Tibial artery (tissue), 4 donors: Measurements from ENCODE around the gene LATS1.
"Not testable (repeated sequence)": the region's sequence is repeated elsewhere in the genome, so short reads cannot be mapped to it uniquely, and the experiment has no call there.

Source experiments
- DNase-seq, 2 donors: peaks; one replicate each; pipeline ENCODE4 v3.0.0-alpha.2; 2019
- H3K27ac ChIP-seq, 2 donors: fragments of 200-600 bp; sonication (generic) in 1 of 2; 1 replicate in 1 of 2; 2 replicates in 1 of 2; pipeline ENCODE4 v1.5.1; 2018 to 2019; ENCODE audit warnings: mild to moderate bottlenecking in 1 of 2
- H3K27me3 ChIP-seq, 2 donors: fragments of 200-600 bp; sonication (generic) in 1 of 2; one replicate each; pipeline versions ENCODE4 v1.5.1 to v1.6.0; 2016 to 2019
- H3K36me3 ChIP-seq, 3 donors: fragments of 200-600 bp; sonication (generic) in 2 of 3; one replicate each; pipeline ENCODE4 v1.5.1; 2016 to 2019; ENCODE audit warnings: mild to moderate bottlenecking in 2 of 3
- H3K4me1 ChIP-seq, 4 donors: fragments of 200-600 bp; sonication (generic) in 2 of 4; 1 replicate in 3 of 4; 2 replicates in 1 of 4; pipeline ENCODE4 v1.5.1; 2016 to 2019
- H3K4me3 ChIP-seq, 2 donors: fragments of 200-600 bp; sonication (generic) in 1 of 2; 1 replicate in 1 of 2; 2 replicates in 1 of 2; pipeline ENCODE4 v1.5.1; 2018 to 2019; ENCODE audit warnings: mild to moderate bottlenecking in 2 of 2
- H3K9me3 ChIP-seq, 3 donors: fragments of 200-600 bp; sonication (generic) in 1 of 3; one replicate each; pipeline ENCODE4 v1.5.1; 2016 to 2019
- CTCF ChIP-seq, 2 experiments: fragments of 200-600 bp in 1 of 2; fragments of 450-650 bp in 1 of 2; IDR thresholded peaks; one replicate each; pipeline ENCODE4 v1.5.1; 2017 to 2019; ENCODE audit warnings: antibody characterized with exemption in 2 of 2, mild to moderate bottlenecking in 1 of 2, moderate library complexity in 1 of 2
- intact Hi-C: fragments of 100-400 bp; cut with DNase I; formaldehyde crosslinking; loops from one replicate; pipeline ENCODE4 v1.15.0; 2023; ENCODE audit warnings: low total_unique reads

LATS1 gene

GRCh38 chr6:149694921-149695320 lies 23.0 kb downstream of the LATS1 start:
- peaks cover 21 to 41% (median 27%) of the 10 kb centered on the region in 3 donors for H3K36me3 ChIP-seq
- TF ChIP-seq CTCF (IDR thresholded peaks at IDR 0.05) = no peak
- peaks cover 0 to 11% (median 6%) of the 10 kb centered on the region in 4 donors for H3K4me1 ChIP-seq
- H3K9me3 ChIP-seq = no peaks in the 10 kb centered on the region
- H3K27ac ChIP-seq = no peak overlapping the region
- H3K4me3 ChIP-seq = no peak overlapping the region
- intact Hi-C loops = no loop called here
- no peak for DNase-seq
- no peaks in the 10 kb centered on the region for H3K27me3 ChIP-seq

DNA sequence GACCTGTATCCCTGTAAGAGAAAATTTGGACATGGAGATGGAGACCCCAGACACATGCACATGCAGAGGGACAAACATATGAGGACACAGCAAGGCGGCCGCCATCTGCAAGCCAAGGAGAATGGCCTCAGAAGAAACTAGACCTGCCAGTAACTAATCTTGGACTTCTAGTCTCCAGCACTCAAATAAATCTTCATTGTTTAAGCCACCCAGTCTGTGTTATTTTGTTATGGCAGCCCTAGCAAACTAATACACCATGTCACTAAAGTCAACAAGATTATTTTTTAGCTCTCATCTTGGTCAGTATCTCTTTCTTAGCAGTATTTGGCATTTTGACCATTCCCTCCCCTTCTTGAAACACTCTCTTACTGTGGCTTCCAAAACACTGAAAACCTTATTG lies 26.7 kb downstream of the LATS1 start:
- H3K4me3 ChIP-seq = no peak overlapping the region
- peaks cover 26 to 52% (median 35%) of the 10 kb centered on the region in 3 donors for H3K36me3 ChIP-seq
- no peaks in the 10 kb centered on the region for H3K9me3 ChIP-seq
- no peak overlapping the region for H3K27ac ChIP-seq
- no peaks in the 10 kb centered on the region for H3K4me1 ChIP-seq
- TF ChIP-seq CTCF (IDR thresholded peaks at IDR 0.05) = no peak
- no peak for DNase-seq
- H3K27me3 ChIP-seq = no peaks in the 10 kb centered on the region
- intact Hi-C loops = no loop called here

- Histone ChIP-seq H3K4me3 (no peak overlapping the region), H3K9me3 (no peaks in the 10 kb centered on the region), H3K36me3 (peaks cover 16 to 51% (median 36%) of the 10 kb centered on the region in 3 donors), H3K4me1 (peaks cover 0 to 14% (median 2%) of the 10 kb centered on the region in 4 donors), H3K27ac (no peak overlapping the region), H3K27me3 (no peaks in the 10 kb centered on the region)
- intact Hi-C loops = no loop called here
- no peak for TF ChIP-seq CTCF (IDR thresholded peaks at IDR 0.05)
- DNase-seq = no peak
Observed at GRCh38 chr6:149686230-149686629, 31.7 kb downstream of the LATS1 start.

DNA sequence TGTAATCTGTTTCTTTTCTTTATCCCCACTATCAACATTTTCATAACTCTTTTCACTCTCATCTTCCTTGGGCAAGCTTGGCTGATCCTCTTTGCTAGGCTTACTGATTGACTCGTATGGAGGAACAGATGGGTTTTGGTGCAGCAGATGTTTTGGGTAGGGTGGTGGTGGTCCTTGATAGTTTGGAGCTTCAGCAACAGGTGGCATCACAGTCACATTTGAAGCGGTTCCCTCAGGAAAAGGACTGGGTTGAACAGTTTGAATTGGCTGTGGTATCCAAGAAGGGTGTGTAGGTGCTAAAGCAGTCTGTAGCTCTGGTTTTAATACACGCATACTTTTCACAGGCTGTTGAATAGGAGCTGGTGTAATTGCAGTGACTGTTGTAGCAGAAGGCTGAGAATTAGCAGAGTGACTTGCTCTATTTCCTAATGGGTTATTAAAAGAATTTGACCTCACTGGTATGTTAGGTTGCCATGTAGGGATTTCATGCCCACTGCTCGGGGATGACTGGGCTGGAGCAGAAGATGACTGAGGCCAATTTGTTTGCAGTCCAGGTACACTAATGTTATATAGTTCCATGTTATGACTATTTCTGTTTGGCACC lies 34.5 kb downstream of the LATS1 start:
- Histone ChIP-seq H3K4me1 (peaks cover 0 to 18% (median 2%) of the 10 kb centered on the region in 4 donors), H3K27me3 (no peaks in the 10 kb centered on the region), H3K27ac (no peak overlapping the region), H3K36me3 (peaks cover 13 to 38% (median 28%) of the 10 kb centered on the region in 3 donors), H3K9me3 (no peaks in the 10 kb centered on the region), H3K4me3 (no peak overlapping the region)
- no peak for DNase-seq
- no peak for TF ChIP-seq CTCF (IDR thresholded peaks at IDR 0.05)
- intact Hi-C loops = no loop called here

GRCh38 chr6:149681845-149682244 lies 36.1 kb downstream of the LATS1 start:
- H3K36me3 ChIP-seq = peaks cover 17 to 39% (median 26%) of the 10 kb centered on the region in 3 donors
- H3K9me3 ChIP-seq, intact Hi-C loops, H3K27me3 ChIP-seq, DNase-seq, H3K4me3 ChIP-seq, H3K27ac ChIP-seq: not testable (repeated sequence)
- peaks cover 0 to 18% (median 2%) of the 10 kb centered on the region in 4 donors for H3K4me1 ChIP-seq

- Histone ChIP-seq H3K4me1 (peaks cover 0 to 18% (median 2%) of the 10 kb centered on the region in 4 donors), H3K27me3 (no peaks in the 10 kb centered on the region), H3K4me3 (no peak overlapping the region), H3K9me3 (no peaks in the 10 kb centered on the region), H3K27ac (no peak overlapping the region), H3K36me3 (peaks cover 23 to 43% (median 25%) of the 10 kb centered on the region in 3 donors)
- intact Hi-C loops = no loop called here
- no peak for DNase-seq
- no peak for TF ChIP-seq CTCF (IDR thresholded peaks at IDR 0.05)
Observed at GRCh38 chr6:149681209-149681608, 36.7 kb downstream of the LATS1 start.
